ENCODE results near the gene NPB.

- TF ChIP-seq CTCF (conservative IDR thresholded peaks at IDR 0.05 in 1 of 2, IDR thresholded peaks at IDR 0.05 in 1 of 2; ENCODE audit: low read depth in 1 of 2, low read length in 2 of 2) = no peak
- no peak for TF ChIP-seq EZH2 (IDR thresholded peaks at IDR 0.05; ENCODE audit: low read length, missing control alignments)
Observed at GRCh38 chr17:81899514-81900166, 2.4 kb upstream of the NPB start.

All from fibroblast of lung (primary cell).